Epithelial cell of esophagus (primary cell): ENCODE measurements around the gene TIAM1.

Source experiments
- DNase-seq: peaks from one replicate; pipeline ENCODE4 v3.0.0; 2010; ENCODE audit warnings: low read depth
- H3K4me3 ChIP-seq: 2 replicates; pipeline ENCODE4 v1.5.1; 2011; ENCODE audit warnings: mild to moderate bottlenecking, low read length, control low read depth
- CTCF ChIP-seq: IDR thresholded peaks from 2 replicates; pipeline ENCODE4 v1.5.1; 2011; ENCODE audit warnings: low read depth, mild to moderate bottlenecking, low read length, control low read depth, inconsistent platforms; ENCODE audit not compliant: insufficient read depth; ENCODE audit errors: missing control alignments

The TIAM1 gene

GRCh38 chr21:31284797-31285397 is 59.2 kb downstream of the TIAM1 start:
- peak; percentile 46 for DNase-seq
- no peak for TF ChIP-seq CTCF
- no peak overlapping the region for H3K4me3 ChIP-seq

GRCh38 chr21:31283025-31283424 is 61.0 kb downstream of the TIAM1 start:
- H3K4me3 ChIP-seq: no peak overlapping the region
- peak; percentile 11 for DNase-seq
- TF ChIP-seq CTCF: no peak

- TF ChIP-seq CTCF: no peak
- DNase-seq: peak; percentile 69
Observed at GRCh38 chr21:31282095-31282709, 61.9 kb downstream of the TIAM1 start.

GRCh38 chr21:31281561-31281960 is 62.5 kb downstream of the TIAM1 start:
- no peak overlapping the region for H3K4me3 ChIP-seq
- no peak for DNase-seq
- TF ChIP-seq CTCF: no peak

More at GRCh38 chr21:31282095-31282709, 61.9 kb downstream of the TIAM1 start:
- no peak overlapping the region for H3K4me3 ChIP-seq

- peak; percentile 50 for DNase-seq
- TF ChIP-seq CTCF: no peak
- H3K4me3 ChIP-seq: no peak overlapping the region
Observed at GRCh38 chr21:31279986-31280385, 64.1 kb downstream of the TIAM1 start.

GRCh38 chr21:31279214-31279613 is 64.8 kb downstream of the TIAM1 start:
- H3K4me3 ChIP-seq: no peak overlapping the region
- no peak for DNase-seq
- no peak for TF ChIP-seq CTCF
